Measurements from ENCODE around the gene TMEM242. TPM values are rescaled to one million over a fixed set of nuclear protein-coding genes. Genes with fewer than 3 reads are reported as not detected.
A peak's percentile ranks its signal among the peaks of the same experiment; 100 is the strongest.

TMEM242 gene
- total RNA-seq, 1 donor from 2014 or later = 12.4 TPM

DNA sequence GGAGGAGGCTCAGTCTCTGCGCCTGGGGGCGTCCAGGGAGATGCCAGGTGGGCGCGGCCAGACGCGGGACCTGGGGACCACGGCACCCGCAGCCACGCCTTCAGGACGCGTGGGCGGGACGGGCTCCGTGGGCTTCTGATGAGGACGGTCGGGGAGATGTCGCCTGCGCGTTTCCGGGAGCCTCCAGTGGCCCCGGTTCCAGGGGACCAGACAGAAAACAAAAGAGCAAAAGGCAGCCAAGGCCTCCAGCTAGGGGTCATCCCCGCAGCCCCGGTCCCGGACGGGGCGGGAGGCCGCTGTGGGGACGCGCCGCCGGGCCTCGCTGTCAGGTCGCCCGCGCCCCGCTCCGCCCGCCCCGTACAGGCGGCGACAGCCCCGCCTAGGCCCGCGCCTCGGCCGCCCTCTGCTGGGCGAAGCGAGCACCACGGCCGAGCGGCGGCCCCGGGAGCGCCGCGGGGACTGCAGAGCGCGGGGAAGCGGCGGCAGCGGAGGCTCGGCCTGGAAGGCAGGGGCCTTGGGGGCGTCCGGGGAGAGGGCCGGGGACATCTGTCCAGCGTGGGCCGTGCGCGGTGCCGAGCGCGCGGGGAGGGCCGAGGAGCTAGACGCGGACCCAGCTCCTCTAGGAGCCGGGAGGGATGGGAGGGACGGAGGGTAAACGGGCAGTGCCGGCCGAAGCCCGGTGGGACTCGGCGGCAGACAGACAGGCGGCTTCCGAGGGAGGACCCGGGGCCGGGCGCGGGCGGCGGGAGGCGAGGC lies 48.7 kb downstream of the TMEM242 start:
- Mint-ChIP-seq H3K27me3 (peaks cover 34% of the 10 kb centered on the region), H3K4me1 (ENCODE audit: low read depth) (peaks cover 5% of the 10 kb centered on the region), H3K4me3 (ENCODE audit: low read depth) (peak overlapping the region; percentile 68), H3K27ac (no peak overlapping the region), H3K36me3 (ENCODE audit: insufficient read depth) (no peaks in the 10 kb centered on the region), H3K9me3 (ENCODE audit: low read depth) (peaks cover 9% of the 10 kb centered on the region)
- TF ChIP-seq CTCF (IDR thresholded peaks at IDR 0.05; ENCODE audit: unreplicated experiment) = peak; percentile 84
- peak; percentile 77 for DNase-seq (ENCODE audit: low spot score, unreplicated experiment)

- peak overlapping the region; percentile 68 for H3K4me3 Mint-ChIP-seq (ENCODE audit: low read depth)
- H3K27ac Mint-ChIP-seq = no peak overlapping the region
- DNase-seq (ENCODE audit: low spot score, unreplicated experiment) = no peak
- H3K9me3 Mint-ChIP-seq (ENCODE audit: low read depth) = peaks cover 9% of the 10 kb centered on the region
- H3K36me3 Mint-ChIP-seq (ENCODE audit: insufficient read depth) = no peaks in the 10 kb centered on the region
- peaks cover 29% of the 10 kb centered on the region for H3K27me3 Mint-ChIP-seq
- no peak for TF ChIP-seq CTCF (IDR thresholded peaks at IDR 0.05; ENCODE audit: unreplicated experiment)
- peaks cover 5% of the 10 kb centered on the region for H3K4me1 Mint-ChIP-seq (ENCODE audit: low read depth)
Measured at GRCh38 chr6:157273756-157274470, 49.4 kb downstream of the TMEM242 start.

DNA sequence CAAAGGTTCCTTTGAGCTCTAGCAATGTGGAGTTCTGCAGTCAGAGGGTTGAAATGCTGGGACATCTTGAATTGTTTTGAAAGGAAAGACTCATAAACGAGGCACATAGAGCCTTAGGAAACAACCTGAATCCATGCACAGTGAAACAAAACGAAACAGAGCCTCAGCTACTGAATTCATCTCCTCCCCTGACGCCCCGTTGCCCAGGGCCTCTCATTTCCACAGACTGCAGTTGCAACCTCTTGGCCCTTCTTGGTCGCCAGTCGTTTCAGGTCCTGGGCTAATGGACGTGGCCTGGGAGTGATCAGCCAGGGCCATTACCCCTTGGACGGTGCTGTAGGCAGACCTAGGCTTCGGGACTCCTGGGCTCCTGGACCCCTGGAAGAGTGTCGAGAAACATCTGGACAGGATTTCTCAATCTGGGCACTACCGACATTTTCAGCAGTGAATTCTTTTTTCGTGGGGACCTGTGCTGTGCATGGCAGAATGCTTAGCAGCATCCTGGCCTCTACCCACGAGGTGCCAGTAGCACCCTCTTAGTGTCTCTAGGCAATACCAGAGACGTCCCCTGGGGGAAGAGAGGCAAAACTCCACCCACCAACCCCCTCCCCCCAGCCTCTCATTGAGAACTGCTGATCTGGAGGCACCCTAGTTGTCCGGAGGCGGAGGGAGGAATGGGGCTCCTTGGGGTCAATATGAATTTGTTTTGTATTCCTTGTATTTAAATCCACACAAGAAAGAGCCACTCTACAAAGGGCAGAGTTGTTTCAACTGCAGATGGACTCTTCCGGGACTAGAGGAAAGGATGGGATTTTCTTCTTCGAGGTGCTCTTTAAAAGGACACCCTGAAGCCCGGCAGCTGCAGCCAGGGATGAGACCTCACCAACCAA lies 50.2 kb downstream of the TMEM242 start:
- no peak for DNase-seq (ENCODE audit: low spot score, unreplicated experiment)
- Mint-ChIP-seq H3K27me3 (peaks cover 28% of the 10 kb centered on the region), H3K4me1 (ENCODE audit: low read depth) (peaks cover 5% of the 10 kb centered on the region), H3K27ac (no peak overlapping the region), H3K9me3 (ENCODE audit: low read depth) (peaks cover 9% of the 10 kb centered on the region), H3K4me3 (ENCODE audit: low read depth) (peak overlapping the region; percentile 40), H3K36me3 (ENCODE audit: insufficient read depth) (no peaks in the 10 kb centered on the region)
- no peak for TF ChIP-seq CTCF (IDR thresholded peaks at IDR 0.05; ENCODE audit: unreplicated experiment)

GRCh38 chr6:157272372-157272771 lies 50.9 kb downstream of the TMEM242 start:
- TF ChIP-seq CTCF (IDR thresholded peaks at IDR 0.05; ENCODE audit: unreplicated experiment) = no peak
- H3K36me3 Mint-ChIP-seq (ENCODE audit: insufficient read depth) = no peaks in the 10 kb centered on the region
- peaks cover 23% of the 10 kb centered on the region for H3K27me3 Mint-ChIP-seq
- no peak overlapping the region for H3K4me3 Mint-ChIP-seq (ENCODE audit: low read depth)
- peaks cover 5% of the 10 kb centered on the region for H3K4me1 Mint-ChIP-seq (ENCODE audit: low read depth)
- H3K9me3 Mint-ChIP-seq (ENCODE audit: low read depth) = peaks cover 9% of the 10 kb centered on the region
- H3K27ac Mint-ChIP-seq = no peak overlapping the region
- no peak for DNase-seq (ENCODE audit: low spot score, unreplicated experiment)

DNA sequence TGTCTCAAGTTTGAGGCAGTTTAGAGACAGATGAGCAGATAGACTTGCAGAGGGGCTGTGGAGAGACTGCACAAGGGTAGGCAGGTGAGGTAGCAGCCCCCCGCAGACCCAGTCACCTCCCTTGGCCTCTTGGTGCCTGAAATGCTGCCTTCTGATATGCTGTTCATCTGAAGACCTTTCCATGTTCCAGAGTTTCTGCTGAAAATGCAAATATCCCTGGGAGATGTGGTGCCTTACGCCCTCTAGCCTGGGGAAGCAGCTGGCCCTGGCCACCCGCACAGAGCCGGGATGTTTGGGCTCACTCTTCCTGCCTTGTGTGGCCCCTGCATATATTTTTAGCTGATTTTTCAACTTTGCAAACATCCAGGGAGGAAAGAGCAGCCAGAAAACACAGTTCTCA lies 51.4 kb downstream of the TMEM242 start:
- Mint-ChIP-seq H3K4me3 (ENCODE audit: low read depth) (no peak overlapping the region), H3K27ac (no peak overlapping the region), H3K36me3 (ENCODE audit: insufficient read depth) (no peaks in the 10 kb centered on the region), H3K9me3 (ENCODE audit: low read depth) (peaks cover 9% of the 10 kb centered on the region), H3K27me3 (peaks cover 20% of the 10 kb centered on the region), H3K4me1 (ENCODE audit: low read depth) (peaks cover 5% of the 10 kb centered on the region)
- no peak for DNase-seq (ENCODE audit: low spot score, unreplicated experiment)
- TF ChIP-seq CTCF (IDR thresholded peaks at IDR 0.05; ENCODE audit: unreplicated experiment) = no peak

All from progenitor cell of endocrine pancreas (in vitro differentiated cells).